ENCODE data around the gene FBXL16. TPM values are rescaled to one million over a fixed set of nuclear protein-coding genes. Genes with fewer than 3 reads are reported as not detected.
"Not testable (repeated sequence)": the region's sequence is repeated elsewhere in the genome, so short reads cannot be mapped to it uniquely, and the experiment has no call there.

FBXL16 gene
- total RNA-seq, 2 donors from 2014 or later: 1.3 to 1.7 TPM

GRCh38 chr16:749010-749409, 43.4 kb upstream of the FBXL16 start:
- Histone ChIP-seq H3K9me3 (no peaks in the 10 kb centered on the region), H3K27ac (no peak overlapping the region), H3K27me3 (no peaks in the 10 kb centered on the region), H3K4me1 (no peaks in the 10 kb centered on the region), H3K36me3 (no peaks in the 10 kb centered on the region), H3K4me3 (no peak overlapping the region)
- DNase-seq (ENCODE audit: low spot score): no peak
- TF ChIP-seq, protein P1, sequence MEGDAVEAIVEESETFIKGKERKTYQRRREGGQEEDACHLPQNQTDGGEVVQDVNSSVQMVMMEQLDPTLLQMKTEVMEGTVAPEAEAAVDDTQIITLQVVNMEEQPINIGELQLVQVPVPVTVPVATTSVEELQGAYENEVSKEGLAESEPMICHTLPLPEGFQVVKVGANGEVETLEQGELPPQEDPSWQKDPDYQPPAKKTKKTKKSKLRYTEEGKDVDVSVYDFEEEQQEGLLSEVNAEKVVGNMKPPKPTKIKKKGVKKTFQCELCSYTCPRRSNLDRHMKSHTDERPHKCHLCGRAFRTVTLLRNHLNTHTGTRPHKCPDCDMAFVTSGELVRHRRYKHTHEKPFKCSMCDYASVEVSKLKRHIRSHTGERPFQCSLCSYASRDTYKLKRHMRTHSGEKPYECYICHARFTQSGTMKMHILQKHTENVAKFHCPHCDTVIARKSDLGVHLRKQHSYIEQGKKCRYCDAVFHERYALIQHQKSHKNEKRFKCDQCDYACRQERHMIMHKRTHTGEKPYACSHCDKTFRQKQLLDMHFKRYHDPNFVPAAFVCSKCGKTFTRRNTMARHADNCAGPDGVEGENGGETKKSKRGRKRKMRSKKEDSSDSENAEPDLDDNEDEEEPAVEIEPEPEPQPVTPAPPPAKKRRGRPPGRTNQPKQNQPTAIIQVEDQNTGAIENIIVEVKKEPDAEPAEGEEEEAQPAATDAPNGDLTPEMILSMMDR (IDR thresholded peaks at IDR 0.05): no peak

- Histone ChIP-seq H3K9me3 (no peaks in the 10 kb centered on the region), H3K4me1 (no peaks in the 10 kb centered on the region), H3K4me3 (no peak overlapping the region), H3K27ac (no peak overlapping the region), H3K36me3 (no peaks in the 10 kb centered on the region), H3K27me3 (no peaks in the 10 kb centered on the region)
- TF ChIP-seq, protein P1 (IDR thresholded peaks at IDR 0.05): no peak
- DNase-seq (ENCODE audit: low spot score): no peak
Observed at GRCh38 chr16:747978-748746, 42.6 kb upstream of the FBXL16 start.

DNA sequence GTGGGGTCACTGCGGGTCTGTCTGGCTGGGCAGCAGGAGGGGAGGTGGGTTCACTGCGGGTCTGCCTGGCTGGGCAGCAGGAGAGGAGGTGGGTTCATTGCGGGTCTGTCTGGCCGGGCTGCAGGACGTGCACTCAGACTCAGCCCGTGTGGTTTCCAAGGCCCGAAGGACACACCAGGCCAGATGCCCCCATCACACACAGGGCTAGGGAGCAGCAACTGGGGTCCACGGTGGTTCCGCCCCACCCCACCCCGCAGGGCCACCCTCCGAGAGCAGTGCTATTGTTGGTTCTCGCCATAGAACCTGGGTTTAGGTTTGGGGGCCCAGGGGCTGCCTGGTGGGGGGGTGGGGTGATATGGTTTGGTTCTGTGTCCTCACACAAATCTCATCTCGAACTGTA, 41.0 kb upstream of the FBXL16 start:
- no peak for DNase-seq (ENCODE audit: low spot score)
- Histone ChIP-seq H3K4me3 (no peak overlapping the region), H3K27ac (no peak overlapping the region), H3K4me1 (no peaks in the 10 kb centered on the region), H3K36me3 (no peaks in the 10 kb centered on the region), H3K9me3 (no peaks in the 10 kb centered on the region), H3K27me3 (no peaks in the 10 kb centered on the region)
- TF ChIP-seq, protein P1 (IDR thresholded peaks at IDR 0.05): no peak

GRCh38 chr16:745739-746138, 40.1 kb upstream of the FBXL16 start:
- no peak overlapping the region for H3K27ac ChIP-seq
- H3K27me3 ChIP-seq: no peaks in the 10 kb centered on the region
- no peak for DNase-seq (ENCODE audit: low spot score)
- peaks cover 0 to 5% of the 10 kb centered on the region in 2 donors for H3K4me1 ChIP-seq
- TF ChIP-seq, protein P1 (IDR thresholded peaks at IDR 0.05): no peak
- H3K4me3 ChIP-seq: no peak overlapping the region
- no peaks in the 10 kb centered on the region for H3K9me3 ChIP-seq
- H3K36me3 ChIP-seq: no peaks in the 10 kb centered on the region

- Histone ChIP-seq H3K9me3 (no peaks in the 10 kb centered on the region), H3K27me3 (no peaks in the 10 kb centered on the region), H3K36me3 (no peaks in the 10 kb centered on the region), H3K4me3 (no peak overlapping the region), H3K27ac (no peak overlapping the region), H3K4me1 (peaks cover 0 to 13% of the 10 kb centered on the region in 2 donors)
- DNase-seq (ENCODE audit: low spot score): no peak
- TF ChIP-seq, protein P1 (IDR thresholded peaks at IDR 0.05): no peak
Observed at GRCh38 chr16:743794-744500, 38.3 kb upstream of the FBXL16 start.

DNA sequence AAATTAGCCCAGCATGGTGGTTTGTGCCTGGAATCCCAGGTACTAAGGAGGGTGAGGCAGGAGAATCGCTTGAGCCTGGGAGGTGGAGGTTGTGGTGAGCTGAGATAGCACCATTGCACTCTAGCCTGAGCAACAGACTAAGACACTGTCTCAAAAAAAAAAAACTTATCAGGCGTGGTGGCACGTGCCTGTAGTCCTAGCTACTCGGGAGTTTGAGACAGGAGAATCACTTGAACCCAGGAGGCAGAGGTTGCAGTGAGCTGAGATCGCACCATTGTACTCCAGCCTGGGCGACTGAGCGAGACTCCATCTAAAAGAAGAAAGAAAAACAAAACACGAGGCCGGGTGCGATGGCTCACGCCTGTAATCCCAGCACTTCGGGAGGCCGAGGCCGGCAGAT, 37.3 kb upstream of the FBXL16 start:
- not testable (repeated sequence) for H3K36me3 ChIP-seq; H3K9me3 ChIP-seq; H3K4me3 ChIP-seq; H3K27ac ChIP-seq; H3K27me3 ChIP-seq; DNase-seq (ENCODE audit: low spot score)
- peaks cover 0 to 13% of the 10 kb centered on the region in 2 donors for H3K4me1 ChIP-seq

Data from right atrium auricular region (tissue), 2 donors.